Retinal pigment epithelial cell (primary cell): ENCODE measurements around the gene CD247.

ENCODE experiments used
- DNase-seq: peaks from one replicate; pipeline ENCODE4 v3.0.0-alpha.2; 2010; ENCODE audit warnings: low read depth
- H3K4me3 ChIP-seq: 2 replicates; pipeline ENCODE4 v1.5.1; 2011; ENCODE audit warnings: mild to moderate bottlenecking, low read length, control low read depth, moderate library complexity
- TF ChIP-seq, protein P1 (sequence below): conservative IDR thresholded peaks from 2 replicates; pipeline ENCODE4 v1.5.1; 2011; ENCODE audit warnings: low read depth, low read length, control low read depth, inconsistent platforms

Gene CD247

DNA sequence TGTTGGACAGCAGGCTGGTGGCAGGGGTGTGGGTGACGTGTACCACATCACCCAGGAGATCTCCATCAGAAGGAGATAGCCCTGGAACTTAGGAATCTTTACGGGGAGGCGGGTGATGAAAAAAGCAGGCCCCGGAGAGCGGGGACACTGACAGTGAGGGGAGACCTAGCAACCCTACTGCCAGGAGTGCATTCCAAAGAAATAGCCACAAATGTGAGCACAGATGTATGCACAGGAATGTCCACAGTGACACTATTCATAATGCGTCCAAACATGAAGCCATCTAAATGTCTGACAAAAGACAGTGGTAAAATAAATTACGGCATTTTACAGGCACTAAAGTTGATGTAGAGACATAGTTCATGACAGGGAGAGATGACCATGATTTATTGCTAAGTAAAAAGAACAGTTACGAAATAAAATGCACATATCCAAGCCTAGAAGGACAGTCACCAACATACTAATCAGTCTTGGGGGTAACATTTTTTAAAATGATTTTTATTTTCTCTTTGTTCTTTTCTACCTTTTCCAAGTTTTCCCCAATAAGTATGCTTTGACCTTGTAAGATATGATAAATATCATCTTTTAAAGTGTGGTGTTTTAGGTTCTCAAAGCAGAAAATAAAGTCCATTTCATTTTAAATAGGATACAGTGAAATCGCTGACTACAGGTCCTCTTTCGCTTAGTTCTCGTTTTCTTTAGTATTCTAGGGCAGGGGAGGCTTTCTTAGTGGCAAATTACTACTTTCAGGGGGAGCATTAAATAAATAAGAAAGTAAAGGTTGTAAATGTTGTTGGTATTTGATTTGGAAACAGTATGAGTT is 21.3 kb downstream of the CD247 start:
- TF ChIP-seq, protein P1, sequence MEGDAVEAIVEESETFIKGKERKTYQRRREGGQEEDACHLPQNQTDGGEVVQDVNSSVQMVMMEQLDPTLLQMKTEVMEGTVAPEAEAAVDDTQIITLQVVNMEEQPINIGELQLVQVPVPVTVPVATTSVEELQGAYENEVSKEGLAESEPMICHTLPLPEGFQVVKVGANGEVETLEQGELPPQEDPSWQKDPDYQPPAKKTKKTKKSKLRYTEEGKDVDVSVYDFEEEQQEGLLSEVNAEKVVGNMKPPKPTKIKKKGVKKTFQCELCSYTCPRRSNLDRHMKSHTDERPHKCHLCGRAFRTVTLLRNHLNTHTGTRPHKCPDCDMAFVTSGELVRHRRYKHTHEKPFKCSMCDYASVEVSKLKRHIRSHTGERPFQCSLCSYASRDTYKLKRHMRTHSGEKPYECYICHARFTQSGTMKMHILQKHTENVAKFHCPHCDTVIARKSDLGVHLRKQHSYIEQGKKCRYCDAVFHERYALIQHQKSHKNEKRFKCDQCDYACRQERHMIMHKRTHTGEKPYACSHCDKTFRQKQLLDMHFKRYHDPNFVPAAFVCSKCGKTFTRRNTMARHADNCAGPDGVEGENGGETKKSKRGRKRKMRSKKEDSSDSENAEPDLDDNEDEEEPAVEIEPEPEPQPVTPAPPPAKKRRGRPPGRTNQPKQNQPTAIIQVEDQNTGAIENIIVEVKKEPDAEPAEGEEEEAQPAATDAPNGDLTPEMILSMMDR: no peak
- no peak overlapping the region for H3K4me3 ChIP-seq
- DNase-seq: no peak

DNA sequence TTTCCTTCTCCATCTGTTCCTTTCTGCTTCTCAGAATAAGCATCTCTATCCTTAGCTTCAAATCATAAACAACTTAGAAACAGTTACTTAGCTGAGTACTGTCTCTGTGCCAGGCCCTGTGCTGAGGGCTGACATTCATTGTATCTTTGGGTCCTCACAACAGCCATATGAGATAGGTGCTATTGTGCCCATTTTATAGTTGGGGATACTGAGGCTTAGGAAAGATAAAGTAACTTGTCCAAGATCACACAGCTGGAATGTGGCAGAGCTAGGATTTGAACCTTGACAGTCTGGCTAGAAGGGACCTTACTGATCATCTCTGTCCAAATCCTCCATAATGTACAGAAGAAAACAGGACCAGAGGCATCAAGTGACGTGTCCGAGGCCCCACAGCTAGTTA is 25.0 kb downstream of the CD247 start:
- TF ChIP-seq, protein P1: no peak
- no peak overlapping the region for H3K4me3 ChIP-seq
- DNase-seq: no peak

DNA sequence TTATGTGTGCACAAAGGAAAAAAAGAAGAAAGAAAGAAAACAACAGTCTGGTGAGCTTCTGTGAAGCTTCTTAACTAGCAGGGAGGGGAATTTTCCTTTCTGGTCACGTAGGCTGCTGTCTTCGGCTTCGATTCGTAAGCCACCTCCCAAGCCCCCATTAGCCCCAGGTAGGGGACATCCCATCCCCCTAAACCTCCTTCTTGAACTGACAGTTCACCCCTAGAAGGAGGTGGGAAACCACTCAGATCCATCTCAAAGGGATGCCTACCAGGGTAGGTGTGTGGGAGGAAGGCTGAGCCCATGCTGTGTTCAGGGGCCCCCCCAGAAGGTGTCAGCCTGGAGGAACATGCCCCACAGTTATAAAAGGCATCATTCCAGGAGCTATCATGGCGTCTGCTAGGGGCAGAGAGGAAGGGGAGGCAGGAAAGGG is 25.8 kb downstream of the CD247 start:
- H3K4me3 ChIP-seq: no peak overlapping the region
- DNase-seq: no peak
- TF ChIP-seq, protein P1: no peak

DNA sequence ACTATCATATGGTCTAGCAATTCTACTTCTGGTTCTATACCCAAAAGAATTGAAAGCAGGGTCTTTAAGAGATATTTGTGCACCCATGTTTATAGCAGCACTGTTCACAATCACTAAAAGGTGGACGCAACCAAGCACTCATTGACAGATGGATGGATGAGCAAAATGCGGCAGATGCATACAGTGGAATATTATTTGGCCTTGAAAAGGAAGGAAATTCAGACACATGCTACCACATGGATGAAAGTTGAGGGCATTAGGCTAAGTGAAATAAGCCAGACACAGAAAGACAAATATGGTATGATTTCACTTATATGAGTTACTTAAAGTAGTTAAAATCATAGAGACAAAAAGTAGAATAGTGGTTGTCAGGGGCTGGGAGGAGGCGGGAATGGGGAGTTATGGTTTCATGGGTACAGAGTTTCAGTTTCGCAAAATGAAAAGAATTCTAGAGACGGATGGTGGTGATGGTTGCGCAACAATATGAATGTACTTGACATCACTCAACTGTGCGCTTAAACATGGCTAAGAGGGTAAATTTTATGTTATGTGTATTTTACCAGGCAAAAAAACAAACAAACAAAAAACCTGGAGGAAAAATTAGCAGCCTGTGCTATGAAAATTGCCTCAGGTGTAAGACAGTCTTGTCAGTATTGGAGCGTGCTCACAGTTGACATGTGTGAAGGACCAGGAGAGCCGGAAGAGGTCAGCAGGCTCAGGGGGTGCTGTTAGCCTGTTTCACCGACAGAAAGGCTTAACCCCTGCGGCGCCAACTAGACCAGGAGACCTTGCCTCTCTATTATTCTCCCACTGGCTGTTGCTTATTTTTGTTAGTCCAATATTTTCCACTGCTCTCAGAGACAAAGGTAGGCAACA is 26.5 kb downstream of the CD247 start:
- TF ChIP-seq, protein P1: no peak

DNA sequence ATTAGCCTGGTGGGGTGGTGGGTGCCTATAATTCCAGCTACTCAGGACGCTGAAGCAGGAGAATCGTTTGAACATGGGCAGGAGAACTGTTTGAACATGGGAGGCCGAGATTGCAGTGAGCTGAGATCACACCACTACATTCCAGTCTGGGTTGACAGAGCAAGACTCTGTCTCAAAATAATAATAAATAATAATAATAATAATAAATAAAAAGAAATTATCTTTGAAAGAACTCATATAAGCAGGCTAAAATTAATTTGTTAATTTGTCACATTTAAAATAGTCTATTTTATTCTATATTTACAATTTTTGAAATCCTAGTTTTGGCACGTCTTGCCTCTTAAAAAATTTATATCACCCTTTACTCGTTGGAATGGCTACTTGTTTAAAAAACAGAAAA is 27.6 kb downstream of the CD247 start:
- H3K4me3 ChIP-seq: no peak overlapping the region
- TF ChIP-seq, protein P1: no peak
- DNase-seq: no peak

More for the DNA sequence above, 26.5 kb downstream of the CD247 start:
- no peak for DNase-seq
- H3K4me3 ChIP-seq: no peak overlapping the region

DNA sequence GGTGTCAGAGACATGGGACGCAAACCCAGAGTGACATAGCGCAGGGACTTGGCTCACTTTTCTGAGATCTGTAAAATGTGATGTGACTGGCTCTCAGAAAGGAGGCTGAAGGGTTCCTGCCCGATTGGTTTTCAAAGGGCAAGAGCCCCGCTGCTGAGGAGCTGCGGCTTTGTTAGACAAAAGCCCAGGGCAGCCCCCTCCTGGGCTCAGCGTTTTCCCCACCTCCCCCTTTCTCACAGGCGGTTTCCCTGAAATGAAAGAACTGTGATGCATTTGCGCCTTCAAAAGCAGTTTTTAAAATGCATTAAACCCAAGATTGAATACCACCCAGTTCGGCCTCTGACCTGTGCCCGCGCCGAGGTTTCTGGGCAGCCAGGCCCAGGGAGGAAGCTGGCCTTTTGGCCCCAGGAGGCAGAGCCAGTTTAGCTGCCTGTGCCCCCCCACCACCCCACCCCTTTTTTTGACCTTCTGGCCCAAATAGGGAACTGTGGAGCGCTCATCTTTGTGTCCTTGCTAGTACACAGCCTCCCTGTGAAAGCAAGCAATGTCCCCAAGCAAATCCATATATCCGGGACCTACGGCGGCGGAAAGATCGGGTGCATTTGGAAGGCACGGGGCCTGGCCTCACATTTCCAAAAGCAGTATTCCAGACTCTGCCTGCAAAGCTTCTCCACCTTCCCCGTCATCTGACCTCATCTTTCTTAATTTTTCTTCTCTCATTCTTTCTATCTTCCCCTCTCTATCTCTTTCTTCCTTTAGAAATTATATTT is 28.6 kb downstream of the CD247 start:
- no peak overlapping the region for H3K4me3 ChIP-seq
- TF ChIP-seq, protein P1: no peak
- DNase-seq: no peak
